NCI-H1105 (cell line): Measurements from ENCODE around the gene ART3.
A peak's percentile ranks its signal among the peaks of the same experiment; 100 is the strongest.
"Not testable (repeated sequence)": the region's sequence is repeated elsewhere in the genome, so short reads cannot be mapped to it uniquely, and the experiment has no call there.

Source experiments
- DNase-seq: peaks from one replicate; lab custom pipeline; 2025; lab: John Stamatoyannopoulos, UW

The ART3 gene, protein sequence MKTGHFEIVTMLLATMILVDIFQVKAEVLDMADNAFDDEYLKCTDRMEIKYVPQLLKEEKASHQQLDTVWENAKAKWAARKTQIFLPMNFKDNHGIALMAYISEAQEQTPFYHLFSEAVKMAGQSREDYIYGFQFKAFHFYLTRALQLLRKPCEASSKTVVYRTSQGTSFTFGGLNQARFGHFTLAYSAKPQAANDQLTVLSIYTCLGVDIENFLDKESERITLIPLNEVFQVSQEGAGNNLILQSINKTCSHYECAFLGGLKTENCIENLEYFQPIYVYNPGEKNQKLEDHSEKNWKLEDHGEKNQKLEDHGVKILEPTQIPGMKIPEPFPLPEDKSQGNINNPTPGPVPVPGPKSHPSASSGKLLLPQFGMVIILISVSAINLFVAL

DNA sequence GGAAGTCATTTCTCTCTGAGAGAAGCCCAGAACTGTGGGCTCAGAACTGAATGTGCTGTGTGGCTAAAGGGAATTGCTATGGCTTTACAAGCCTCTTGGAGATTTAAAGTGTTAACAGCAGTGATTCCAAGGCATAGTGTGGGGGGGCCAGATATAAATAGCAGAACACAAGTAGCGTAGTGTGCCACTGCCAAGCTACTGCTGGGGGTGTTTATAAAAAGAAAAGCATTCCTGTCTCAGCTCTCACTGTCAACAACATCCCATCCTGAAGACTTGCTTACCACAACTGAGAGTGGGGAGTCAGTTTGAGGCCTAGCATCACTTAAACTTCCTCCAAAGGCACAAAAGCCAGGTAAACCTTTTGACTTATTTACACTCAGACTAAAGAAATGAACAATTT is at the start of gene ART3:
Gene ART3 (plus strand): TSS at position 242 of the 400 bp plus-strand sequence. CDS start 1,181 bp downstream, outside the sequence.
- DNase-seq, result no peak

DNA sequence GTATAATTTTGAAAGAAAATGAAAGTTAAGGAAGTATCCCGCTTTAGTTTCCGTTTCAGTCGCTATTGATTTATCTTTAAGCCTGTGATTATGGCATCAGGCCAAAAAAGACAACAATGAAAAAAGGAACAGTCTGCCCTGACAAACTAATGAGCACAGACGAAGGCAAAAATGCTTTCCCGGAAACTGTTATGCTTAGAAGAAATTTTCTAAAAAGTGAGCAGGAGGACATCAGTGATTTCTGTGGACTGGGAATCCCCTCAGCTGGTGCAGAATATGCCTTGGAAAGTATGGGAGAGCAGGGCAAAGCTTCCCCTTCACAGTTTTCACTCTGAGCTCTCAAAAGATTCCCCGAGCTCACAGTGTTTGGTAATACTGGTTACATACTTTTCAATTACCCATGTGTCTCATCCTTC is 46.2 kb upstream of the ART3 start:
- DNase-seq, result peak; percentile 2

DNA sequence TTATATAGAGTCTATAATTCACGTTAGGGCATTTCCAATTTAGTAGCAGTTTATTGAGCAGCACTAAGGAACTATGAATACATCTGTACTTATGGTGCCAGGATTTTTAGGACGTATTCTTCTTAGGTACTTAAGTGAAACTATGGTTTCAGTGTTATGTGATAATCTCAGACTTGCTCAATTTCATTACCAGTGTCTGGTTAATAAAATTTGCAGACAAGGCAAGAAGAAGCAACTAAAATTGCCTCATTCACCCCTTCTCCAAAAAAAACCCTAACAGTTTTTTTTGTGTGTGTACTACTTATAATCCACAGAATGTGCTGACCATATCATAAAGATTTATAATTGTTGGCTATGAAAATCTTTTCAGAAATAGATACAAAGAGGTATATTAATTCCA is 45.2 kb upstream of the ART3 start:
- DNase-seq, result no peak

- DNase-seq, result no peak
These were observed 39.4 kb upstream of the ART3 start for GRCh38 chr4:76035141-76035540.

DNA sequence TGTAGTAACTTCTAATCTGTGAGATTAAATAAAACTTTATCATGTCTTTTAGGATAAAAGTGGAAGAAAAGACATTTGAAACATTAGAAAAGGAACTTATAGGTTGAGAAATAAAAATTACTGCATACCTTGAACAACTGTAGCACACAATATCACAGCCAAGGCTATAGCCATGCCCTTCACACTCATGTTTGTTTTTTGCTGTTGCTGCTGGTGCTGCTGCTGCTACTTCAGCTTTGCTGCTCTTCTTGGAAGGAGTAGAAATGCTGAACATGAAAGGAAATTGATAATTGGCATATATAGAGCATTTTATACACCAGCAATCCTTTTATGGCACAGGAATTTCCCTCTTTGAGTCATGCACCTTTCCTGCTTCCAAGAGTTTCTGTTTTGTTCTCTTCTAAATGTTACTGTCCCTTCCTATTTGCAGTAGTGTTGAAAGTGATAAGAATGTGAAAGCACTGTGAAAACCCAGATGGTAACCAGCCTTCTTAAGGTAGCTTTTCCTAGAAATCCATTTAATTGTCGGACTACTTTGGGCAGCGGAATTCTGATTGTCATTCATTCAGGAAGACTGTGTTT is 38.6 kb upstream of the ART3 start, which contains the start of gene CXCL11:
Gene CXCL11 (minus strand): TSS at position 272 of the 582 bp plus-strand sequence. CDS start 83 bp downstream, at position 189.
- no peak for DNase-seq

GRCh38 chr4:76036855-76037254 is 37.7 kb upstream of the ART3 start:
- no peak for DNase-seq

DNA sequence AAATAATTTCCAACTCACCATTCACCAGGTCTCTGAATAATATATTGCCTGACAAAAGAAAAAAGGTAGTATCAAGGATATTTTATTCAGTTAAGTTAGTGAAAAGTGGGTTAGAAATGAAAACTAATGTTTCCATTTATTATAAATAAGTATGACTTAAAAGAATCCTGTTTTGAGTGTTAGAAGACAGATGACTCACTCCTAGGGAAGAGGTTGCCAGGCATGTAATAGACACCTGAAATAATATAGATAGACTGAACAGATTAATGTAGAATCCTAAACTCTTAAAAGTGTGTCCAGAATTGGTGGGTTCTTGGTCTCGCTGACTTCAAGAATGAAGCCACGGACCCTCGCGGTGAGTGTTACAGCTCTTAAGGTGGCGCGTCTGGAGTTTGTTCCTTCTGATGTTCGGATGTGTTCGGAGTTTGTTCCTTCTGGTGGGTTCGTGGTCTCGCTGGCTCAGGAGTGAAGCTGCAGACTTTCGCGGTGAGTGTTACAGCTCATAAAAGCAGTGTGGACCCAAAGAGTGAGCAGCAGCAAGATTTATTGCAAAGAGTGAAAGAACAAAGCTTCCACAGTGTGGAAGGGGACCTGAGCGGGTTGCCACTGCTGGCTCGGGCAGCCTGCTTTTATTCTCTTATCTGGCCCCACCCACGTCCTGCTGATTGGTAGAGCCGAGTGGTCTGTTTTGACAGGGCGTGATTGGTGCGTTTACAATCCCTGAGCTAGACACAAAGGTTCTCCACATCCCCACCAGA is 32.1 kb upstream of the ART3 start:
- DNase-seq, result not testable (repeated sequence)

GRCh38 chr4:76043306-76043705 is 31.2 kb upstream of the ART3 start:
- DNase-seq, result not testable (repeated sequence)

- DNase-seq, result not testable (repeated sequence)
These were observed 29.8 kb upstream of the ART3 start for GRCh38 chr4:76044686-76045085.

- not testable (repeated sequence) for DNase-seq
These were observed 24.6 kb upstream of the ART3 start for GRCh38 chr4:76049860-76050416.

GRCh38 chr4:76050560-76051050 is 23.9 kb upstream of the ART3 start:
- DNase-seq, result not testable (repeated sequence)

DNA sequence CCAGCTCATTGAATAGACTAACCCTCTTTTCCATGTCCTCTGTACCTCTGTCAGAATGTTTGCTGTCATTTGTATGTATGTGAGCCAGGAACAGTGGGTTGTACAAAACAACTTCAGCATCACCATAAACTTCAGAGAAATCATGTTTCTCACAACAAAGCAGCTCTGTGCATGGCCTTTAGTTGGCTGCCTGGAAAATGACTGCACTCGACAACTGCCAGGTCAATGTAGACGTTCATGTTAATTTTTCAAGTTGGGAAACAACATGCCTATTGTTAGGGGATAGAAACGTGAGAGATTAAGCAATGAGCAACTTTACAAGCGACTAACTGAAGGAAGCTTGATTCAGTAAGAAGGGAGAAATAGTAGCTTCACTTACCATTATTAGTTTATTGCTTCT is 20.8 kb upstream of the ART3 start:
- DNase-seq, result no peak

DNA sequence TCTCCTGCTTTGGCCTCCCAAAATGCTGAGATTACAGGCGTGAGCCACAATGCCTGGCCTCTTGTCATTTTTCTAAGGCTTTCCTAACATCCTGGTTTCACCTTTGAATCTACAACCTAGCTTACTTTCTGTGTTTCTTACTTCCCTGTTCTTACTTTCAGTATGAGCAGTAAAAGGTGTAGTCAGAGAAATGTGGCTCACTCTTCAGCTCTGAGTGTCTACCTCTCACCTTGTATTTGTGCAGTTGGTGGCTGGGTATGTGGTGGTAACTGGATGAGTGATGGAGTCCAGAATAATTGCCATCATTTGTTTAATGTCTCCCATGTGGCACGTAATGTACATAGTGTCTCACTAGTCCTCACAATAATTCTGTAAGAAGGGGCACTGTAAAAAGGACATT is 19.5 kb upstream of the ART3 start:
- no peak for DNase-seq

GRCh38 chr4:76055421-76055820 is 19.1 kb upstream of the ART3 start:
- DNase-seq, result no peak

- DNase-seq, result no peak
These were observed 16.2 kb upstream of the ART3 start for GRCh38 chr4:76058302-76058701.

GRCh38 chr4:76058888-76059426 is 15.6 kb upstream of the ART3 start:
- DNase-seq, result no peak

DNA sequence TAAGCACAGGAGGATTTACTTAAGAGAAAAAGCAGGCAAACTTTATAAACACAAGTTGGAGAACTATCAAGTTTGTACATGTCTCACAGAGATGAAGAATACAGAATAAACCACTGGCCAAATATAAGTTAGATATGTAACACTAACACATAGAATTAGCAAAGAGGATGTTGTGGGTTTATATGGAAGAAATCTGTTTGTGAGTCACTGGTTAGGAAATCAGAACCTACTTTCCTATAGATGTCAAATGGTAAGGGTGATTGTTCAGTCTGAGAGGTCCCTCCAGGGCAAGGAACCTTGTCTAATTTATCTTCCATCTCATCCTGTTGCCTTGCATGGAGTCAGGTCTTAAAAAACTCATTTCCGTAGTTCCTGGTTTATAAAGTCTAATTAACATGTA is 14.8 kb upstream of the ART3 start:
- DNase-seq, result no peak

DNA sequence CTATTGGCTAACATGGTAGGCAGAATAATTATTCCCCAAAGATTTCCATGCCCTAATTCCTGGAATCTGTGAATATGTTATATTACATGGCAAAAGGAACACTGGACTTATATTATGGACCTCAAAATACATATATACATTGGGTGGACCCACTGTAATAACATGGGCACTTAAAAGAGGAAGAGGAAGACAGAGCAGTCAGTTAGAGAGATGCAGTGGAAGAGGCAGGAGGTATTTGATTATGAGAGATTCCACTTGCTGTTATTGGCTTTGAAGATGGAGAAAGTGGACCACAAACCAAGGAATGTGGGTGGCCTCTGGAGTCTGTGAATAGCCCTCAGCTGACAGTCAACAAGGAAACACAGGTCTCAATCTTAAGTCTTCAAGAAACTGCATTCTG is 14.0 kb upstream of the ART3 start:
- DNase-seq, result no peak

DNA sequence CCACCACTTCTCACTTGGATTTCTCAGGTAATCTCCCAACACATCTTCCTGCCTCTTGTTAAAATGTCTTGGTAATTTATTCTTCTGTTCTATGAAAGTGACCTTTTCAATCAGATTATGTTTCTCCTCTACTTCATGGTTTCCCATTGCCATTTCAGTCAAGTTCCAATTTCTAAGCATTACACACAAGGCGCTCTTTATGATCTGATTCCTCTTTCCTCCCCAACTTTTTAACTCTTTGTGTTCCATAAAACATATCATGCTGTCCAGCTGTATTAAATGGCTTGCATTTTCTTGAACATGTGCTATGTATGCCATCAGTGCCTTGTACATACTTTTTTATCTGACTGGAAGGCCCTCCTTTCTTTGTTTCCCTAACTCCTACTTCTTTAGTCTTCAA is 13.1 kb upstream of the ART3 start:
- DNase-seq, result no peak

GRCh38 chr4:76061982-76062381 is 12.5 kb upstream of the ART3 start:
- no peak for DNase-seq

GRCh38 chr4:76066546-76066945 is 8.0 kb upstream of the ART3 start:
- DNase-seq, result no peak
